SH-SY5Y (cell line): ENCODE results near the gene SRM.

Experiments
- GATA2 ChIP-seq: IDR thresholded peaks from 2 replicates; pipeline ENCODE4 v1.6.1; 2011; ENCODE audit warnings: mild to moderate bottlenecking, low read depth, low read length
- GATA3 ChIP-seq: IDR thresholded peaks from 2 replicates; pipeline ENCODE4 v1.6.1; 2011; ENCODE audit warnings: low read depth, mild to moderate bottlenecking, low read length, moderate library complexity

SRM gene

DNA sequence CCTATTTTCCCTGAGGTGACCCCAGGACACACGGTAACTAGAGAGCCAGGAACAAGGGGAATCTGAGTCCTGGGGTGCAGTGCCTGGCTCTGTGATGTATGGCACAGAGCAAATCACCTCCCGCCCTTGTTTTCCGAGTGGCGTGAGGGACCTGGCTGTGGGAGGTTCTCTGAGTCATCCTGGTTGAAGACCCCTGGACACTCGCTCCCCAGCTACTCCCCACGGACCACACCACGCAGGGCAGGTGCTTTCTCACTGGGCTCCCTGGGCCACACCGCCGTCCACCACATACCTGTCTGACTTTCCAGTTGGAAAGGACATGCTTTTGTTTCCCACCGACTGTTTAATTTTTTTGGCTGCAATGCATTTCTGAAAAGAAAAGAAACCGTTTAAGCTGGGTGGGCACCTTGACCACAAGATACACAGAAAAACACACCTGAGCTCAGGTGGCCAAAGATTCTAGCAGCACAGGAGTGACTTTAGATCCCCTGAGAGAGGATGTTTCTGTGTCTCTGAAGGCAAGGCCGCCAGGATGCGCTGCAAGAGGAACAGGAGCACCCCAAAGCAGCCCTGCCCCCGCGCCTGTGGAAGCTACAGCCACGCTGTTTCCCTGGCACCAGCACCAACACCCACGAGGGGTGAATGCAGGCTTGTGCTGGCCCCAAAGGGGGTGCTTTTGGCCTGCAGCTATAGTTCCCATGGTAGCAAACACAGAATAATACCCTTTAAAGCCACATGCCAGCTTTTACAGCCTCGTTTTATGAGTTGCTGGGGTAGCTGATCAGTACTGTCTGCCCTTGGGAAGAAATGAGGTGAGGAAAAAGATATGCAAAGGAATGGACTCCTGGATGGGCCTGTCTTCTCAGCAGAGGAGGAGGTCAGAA lies 8.1 kb upstream of the SRM start:
- TF ChIP-seq GATA2, result no peak
- no peak for TF ChIP-seq GATA3

DNA sequence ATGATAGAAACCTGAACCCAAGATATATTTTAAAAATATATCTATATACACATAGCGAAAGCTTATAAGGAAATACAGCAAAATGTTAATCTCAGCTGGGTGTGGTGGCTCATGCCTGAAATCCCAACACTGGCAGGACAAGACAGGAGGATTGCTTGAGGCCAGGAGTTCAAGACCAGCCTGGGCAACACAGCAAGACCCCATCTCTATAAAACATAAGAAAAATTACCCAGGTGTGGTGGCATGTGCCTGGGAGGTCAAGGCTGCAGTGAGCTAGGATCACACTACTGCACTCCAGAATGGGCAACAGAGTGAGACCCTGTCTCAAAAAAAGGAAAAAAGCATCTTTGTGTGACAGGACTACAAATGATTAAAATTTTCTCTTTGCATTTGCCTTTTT lies 6.0 kb upstream of the SRM start:
- TF ChIP-seq GATA2 (no peak), GATA3 (no peak)

DNA sequence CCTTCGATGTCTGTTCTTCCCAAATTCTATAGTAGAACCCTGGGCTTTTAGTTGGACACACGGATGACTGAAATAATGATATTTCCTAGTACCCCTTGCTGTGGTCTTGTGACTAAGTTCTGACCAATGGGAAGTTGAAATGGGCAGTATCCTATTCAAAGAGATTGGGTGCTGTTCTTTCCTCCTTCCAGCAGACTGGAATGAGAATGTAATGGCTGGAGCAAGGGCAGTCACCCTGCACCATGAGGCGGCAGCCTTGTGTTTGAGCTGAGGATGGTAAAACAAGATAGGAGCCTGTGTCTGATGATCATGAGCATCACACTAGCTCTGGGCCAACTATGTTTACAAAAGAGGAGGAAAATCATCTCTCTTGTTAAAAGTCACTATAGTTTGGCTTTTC lies 5.1 kb upstream of the SRM start:
- TF ChIP-seq GATA2, result no peak
- TF ChIP-seq GATA3, result no peak

DNA sequence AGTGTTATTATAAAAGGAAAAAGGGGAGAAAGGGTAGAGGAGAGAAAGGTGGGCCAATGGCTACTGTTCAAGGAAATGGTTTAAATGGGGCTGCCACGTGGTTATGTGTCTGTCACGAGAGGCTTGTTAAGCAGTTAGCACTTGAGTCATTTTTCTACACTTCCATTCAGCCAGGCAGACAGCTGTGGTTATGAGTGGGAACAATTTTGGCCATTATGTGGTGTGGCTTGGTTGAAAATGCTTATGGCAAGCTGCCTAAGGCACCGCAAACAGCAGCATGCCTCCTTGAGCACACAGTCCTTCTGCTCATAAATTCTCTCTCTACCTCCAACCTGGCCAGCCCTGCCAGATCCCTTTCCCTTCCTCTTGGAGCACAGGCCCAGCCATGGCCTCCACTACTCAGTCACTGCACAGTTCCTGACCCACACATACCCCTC lies 3.2 kb upstream of the SRM start:
- TF ChIP-seq GATA3 (no peak), GATA2 (no peak)

DNA sequence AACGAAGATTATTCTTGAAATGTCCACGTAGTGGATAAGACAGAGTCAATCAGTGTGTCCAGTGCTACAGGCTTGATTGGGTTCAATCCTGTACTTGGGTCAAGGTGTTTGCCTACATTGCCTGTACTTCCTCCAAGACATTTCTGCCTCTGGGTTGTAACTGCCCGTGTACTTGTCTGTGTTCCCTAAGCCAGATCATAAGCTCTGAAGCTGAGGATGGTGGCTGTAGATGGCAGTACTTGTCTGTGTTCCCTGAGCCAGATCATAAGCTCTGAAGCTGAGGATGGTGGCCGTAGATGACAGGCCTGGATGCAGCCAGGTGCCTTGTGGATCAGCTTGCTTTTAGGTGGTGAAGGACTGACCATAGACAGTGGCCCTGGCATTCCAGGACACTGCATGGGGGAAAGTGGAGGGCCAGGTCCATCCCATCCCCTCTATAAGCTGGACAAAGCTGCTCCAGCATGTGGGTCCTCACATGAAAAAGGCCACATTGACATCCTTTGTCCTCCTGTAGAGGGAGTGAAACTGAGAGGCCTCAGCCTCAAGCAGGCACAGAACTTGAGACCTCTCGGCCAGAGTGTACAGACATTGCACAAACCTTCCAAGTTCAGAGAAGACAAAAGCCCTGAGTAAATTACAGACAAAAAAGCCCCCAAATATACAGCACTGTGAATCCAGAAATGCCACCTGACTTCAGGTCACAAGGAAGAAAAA lies 2.0 kb upstream of the SRM start:
- no peak for TF ChIP-seq GATA2
- no peak for TF ChIP-seq GATA3

DNA sequence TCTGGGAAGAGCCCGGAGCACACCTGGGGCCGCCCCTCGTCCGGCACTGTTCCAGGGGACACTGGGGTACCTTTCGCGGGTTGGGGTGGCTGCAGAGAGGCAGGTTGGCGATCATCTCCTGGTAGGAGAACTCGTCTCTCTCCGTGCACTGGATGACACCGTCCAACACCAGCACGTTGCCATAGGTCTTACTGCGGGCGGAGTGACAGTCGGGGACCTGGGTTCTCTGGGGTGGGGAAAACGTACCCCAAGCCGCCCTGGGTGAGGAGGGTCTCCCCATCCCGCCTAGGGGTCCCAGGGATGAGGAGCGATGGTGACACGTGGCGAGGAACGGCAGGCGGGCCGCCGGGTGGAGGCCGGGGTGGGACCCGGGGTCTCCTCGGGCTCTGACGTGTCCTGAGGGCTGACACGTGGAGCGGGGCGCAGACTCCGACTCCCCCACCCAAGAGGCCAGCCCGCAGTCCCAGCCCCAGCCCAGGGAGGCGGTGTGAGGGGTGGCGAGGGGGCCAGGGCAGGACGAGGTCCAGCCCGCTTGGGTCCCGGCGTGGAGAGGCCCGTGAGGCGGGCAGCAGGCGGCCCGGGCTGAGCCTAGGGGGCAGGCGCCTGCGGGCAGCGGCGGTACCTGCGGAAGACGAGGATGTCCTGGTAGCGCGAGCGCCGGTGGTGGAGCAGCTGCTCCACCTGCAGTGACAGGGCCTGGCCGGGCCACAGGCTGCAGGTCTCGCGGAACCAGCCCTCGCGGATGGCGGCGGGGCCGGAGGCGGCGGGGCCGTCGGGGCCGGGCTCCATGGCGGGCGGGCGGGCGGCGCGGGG lies 457 bp downstream of the SRM start:
- TF ChIP-seq GATA2 (no peak), GATA3 (no peak)

DNA sequence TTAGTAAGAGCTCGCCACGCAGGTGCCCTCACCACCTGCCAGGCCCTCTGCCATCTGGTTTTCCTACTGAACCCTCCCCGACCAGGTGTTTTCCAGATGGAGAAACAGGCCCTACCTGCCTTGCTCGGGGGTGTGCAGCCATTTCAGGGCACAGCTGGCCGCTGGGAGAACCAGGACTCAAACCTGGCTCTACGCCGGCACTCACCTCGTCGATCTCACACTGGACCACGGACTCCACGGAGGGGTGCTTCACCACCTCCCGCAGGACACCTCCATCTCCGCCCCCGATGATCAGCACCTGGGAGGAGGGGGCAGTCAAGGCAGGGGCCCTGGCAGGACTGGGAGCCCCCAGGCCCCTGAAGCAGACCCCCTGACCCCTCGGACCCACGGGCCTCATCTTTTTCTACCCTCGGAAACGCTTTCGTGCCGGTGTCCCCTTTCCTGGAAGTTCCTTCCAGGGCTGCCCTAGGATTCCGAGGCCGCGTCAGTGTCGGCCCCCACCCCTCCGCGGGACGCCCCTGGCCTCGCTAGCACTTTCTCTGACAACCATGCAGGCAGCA lies 1.1 kb downstream of the SRM start:
- no peak for TF ChIP-seq GATA2
- TF ChIP-seq GATA3, result no peak

DNA sequence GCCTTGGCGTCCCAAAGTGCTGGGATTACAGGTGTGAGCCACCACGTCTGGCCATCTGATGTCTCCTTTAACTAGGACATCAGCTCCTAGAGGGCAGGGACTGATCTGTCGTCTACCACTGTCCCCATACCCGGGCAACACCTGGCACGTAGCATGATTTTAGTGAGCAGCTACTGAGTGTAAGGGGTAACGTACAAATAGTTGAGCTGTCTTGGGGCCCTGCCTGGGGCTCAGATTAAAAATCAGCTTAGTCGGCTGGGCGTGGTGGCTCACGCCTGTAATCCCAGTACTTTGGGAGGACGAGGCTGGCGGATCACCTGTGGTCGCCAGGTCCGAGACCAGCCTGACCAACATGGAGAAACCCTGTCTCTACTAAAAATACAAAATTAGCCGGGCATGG lies 1.8 kb downstream of the SRM start:
- TF ChIP-seq GATA2 (no peak), GATA3 (no peak)

DNA sequence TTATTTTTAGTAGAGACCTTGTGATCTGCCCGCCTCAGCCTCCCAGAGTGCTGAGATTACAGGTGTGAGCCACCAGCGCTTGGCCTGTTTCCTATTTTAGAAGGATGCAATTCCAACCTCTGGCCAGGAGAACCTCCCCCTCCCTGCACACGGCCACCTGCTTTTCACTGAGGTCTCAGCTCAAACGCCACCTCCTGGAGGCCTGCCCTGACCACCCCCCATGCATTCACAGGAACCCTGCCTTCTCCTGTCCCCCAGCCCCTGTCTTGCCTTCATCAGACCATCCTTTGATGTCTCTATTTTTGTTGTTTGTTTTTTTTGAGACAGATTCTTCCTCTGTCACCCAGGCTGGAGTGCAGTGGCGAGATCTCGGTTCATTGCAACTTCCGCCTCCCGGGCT lies 2.3 kb downstream of the SRM start:
- TF ChIP-seq GATA2 (no peak), GATA3 (no peak)

DNA sequence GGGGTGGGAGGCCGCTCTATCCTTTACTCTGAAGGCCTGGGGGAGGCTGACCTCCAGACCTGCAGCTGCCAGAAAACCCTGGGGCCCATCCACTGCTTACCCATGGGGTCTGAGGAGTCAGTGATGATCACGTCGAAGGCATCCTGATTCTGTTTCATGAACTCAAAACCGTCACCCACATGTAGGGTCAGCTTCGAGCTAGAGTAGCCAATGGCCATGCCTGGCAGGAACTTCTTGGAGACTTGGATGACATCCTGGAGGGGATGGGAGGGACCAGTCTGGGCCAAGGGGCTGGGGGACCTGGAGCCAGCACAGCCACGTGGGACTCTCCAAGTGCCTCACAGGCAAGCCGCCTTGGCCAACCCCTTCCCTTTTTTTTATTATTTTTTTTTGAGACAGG lies 3.3 kb downstream of the SRM start:
- no peak for TF ChIP-seq GATA2
- TF ChIP-seq GATA3, result no peak

DNA sequence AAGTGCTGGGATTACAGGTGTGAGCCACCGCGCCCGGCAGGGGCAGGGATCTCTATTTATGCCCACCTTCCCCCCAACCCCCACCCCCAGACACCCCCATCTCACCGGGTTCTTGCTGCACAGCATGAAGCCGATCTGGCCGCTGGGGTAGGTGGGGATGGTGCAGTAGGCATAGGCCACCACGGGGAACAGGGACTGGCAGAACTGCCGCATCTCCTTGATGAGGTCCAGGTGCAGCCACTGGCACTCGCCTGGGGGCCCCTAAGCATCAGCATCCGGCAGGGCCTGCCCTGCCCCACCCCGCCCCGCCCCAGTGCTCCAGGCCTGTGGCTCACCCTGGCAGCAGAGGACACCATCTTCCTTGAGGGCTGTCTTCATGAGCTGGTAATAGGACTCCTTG lies 4.1 kb downstream of the SRM start:
- TF ChIP-seq GATA2 (no peak), GATA3 (no peak)

DNA sequence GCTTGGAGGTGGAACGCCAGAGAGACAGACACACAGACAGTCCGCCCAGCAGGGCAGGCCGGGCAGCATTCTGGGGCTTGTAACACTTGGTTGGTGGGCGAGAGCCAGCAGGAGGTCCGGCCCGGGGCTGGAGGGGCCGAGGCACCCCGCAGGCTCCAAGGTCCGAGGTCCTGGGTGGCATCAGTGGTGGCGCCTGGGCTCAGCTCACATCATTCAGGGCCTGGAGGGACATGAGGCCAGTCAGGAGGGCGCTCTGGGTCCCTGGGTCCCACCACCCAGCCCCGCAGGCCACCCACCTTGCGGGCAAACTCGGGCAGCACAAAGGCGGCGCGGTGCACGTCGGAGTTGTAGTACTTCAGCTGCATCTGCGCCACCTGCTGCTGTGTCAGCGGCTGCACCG lies 5.2 kb downstream of the SRM start:
- TF ChIP-seq GATA3 (no peak), GATA2 (no peak)

DNA sequence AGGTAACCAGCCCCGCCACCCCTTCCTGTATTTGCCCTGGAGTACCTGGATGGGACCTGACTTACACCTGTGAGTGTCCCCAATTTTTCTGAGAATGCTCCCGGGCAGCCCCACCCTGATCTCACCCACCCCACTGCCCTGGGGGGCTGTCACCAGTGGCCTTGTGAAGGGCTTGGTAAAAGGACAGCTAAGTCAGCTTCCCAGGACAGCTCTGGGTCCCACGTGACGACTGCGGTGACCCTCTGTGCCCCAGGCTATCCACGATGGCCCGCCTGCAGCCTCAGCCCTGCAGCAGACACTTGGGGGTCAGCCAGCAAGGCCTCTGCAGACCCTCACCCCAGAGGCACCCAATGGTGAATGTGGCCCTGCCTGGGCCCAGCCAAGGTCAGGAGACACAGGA lies 5.6 kb downstream of the SRM start:
- TF ChIP-seq GATA3, result no peak
- TF ChIP-seq GATA2, result no peak

DNA sequence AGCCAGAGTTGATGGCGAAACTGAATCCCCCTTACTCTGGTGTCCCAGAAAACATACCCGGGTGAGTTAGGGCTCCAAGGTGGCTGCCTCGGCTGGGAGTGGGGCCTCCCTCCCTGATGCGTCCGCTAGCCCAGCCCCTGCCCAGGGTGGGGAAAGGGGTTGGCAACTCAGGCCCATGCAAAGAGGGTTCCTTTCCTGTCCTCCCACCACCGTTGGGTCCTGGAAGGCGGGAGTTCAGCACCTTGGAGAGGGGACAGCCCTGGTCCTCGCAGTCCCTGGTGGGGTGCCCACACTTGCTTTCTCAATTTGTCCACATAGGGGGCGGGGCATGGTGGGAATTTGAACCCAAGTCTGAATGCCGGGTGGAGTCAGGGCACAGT lies 6.1 kb downstream of the SRM start:
- no peak for TF ChIP-seq GATA2
- no peak for TF ChIP-seq GATA3
